H1 (cell line): ENCODE data around the gene PPP2R2B. TPM values are rescaled to one million over a fixed set of nuclear protein-coding genes. Genes with fewer than 3 reads are reported as not detected.

ENCODE experiments used
- CTCF ChIA-PET: fragments of 300-600 bp; sonication (Branson Sonifier 250); formaldehyde crosslinking; loops from one replicate; lab custom pipeline; 2021; ENCODE audit not compliant: partially characterized antibody; lab: Charles Lee
- POLR2A ChIA-PET: fragments of 300-600 bp; sonication (Branson Sonifier 250); formaldehyde crosslinking; loops from one replicate; lab custom pipeline; 2021; ENCODE audit warnings: inconsistent platforms; ENCODE audit not compliant: partially characterized antibody; lab: Charles Lee
- DNase-seq, 2 experiments: peaks; one replicate each; pipeline versions ENCODE4 v3.0.0 to v3.0.0-alpha.2; 2010 to 2022; ENCODE audit warnings: low spot score in 2 of 2, low read depth in 1 of 2, mixed read lengths in 1 of 2
- FAIRE-seq: peaks from 2 replicates; lab custom pipeline; 2011; peaks lifted over from hg19 to GRCh38; lab: Jason Lieb, UNC
- H2AFZ ChIP-seq: 2 replicates; pipeline ENCODE4 v1.8.1; 2012; ENCODE audit warnings: low read length, inconsistent platforms
- H2AK5ac ChIP-seq: 2 replicates; pipeline ENCODE4 v1.6.1; 2013; ENCODE audit warnings: low read depth, low read length
- H2BK120ac ChIP-seq: replicated peaks from 2 replicates; pipeline ENCODE3; 2013; ENCODE audit warnings: low read depth, low read length, inconsistent platforms
- H2BK12ac ChIP-seq: 2 replicates; pipeline ENCODE4 v1.6.1; 2013; ENCODE audit warnings: low read depth, low read length
- H2BK15ac ChIP-seq: 2 replicates; pipeline ENCODE4 v1.6.1; 2013; ENCODE audit warnings: low read length
- H2BK20ac ChIP-seq: 2 replicates; pipeline ENCODE4 v1.6.1; 2013; ENCODE audit warnings: low read length
- H2BK5ac ChIP-seq: 2 replicates; pipeline ENCODE4 v1.6.1; 2013; ENCODE audit warnings: low read depth, low read length
- H3K14ac ChIP-seq: 2 replicates; pipeline ENCODE4 v1.6.1; 2013; ENCODE audit warnings: inconsistent platforms; ENCODE audit not compliant: insufficient read length
- H3K18ac ChIP-seq: 2 replicates; pipeline ENCODE4 v1.6.1; 2013; ENCODE audit warnings: low read length; ENCODE audit errors: extremely low read depth
- H3K23ac ChIP-seq: 2 replicates; pipeline ENCODE4 v1.6.1; 2013; ENCODE audit warnings: inconsistent platforms; ENCODE audit not compliant: insufficient read length
- H3K23me2 ChIP-seq: 2 replicates; pipeline ENCODE4 v1.6.1; 2013; ENCODE audit warnings: low read depth, low read length
- H3K27ac ChIP-seq: 2 replicates; pipeline ENCODE4 v1.6.1; 2011; ENCODE audit warnings: low read depth, low read length, inconsistent platforms
- H3K27me3 ChIP-seq, 4 experiments: replicated peaks in 1 of 4; 1 replicate in 1 of 4; 2 replicates in 3 of 4; pipeline versions ENCODE4 v1.6.1 to v1.8.1; 2011 to 2013; ENCODE audit warnings: low read length in 3 of 4, mild to moderate bottlenecking in 3 of 4, inconsistent platforms in 2 of 4, mixed read lengths in 2 of 4, moderate library complexity in 1 of 4; ENCODE audit not compliant: control insufficient read depth in 3 of 4, insufficient read depth in 3 of 4; ENCODE audit errors: extremely low read depth in 1 of 4
- H3K36me3 ChIP-seq, 4 experiments: 2 replicates each; pipeline versions ENCODE4 v1.6.1 to v1.8.1; 2011 to 2013; ENCODE audit warnings: mild to moderate bottlenecking in 4 of 4, low read length in 3 of 4, moderate library complexity in 2 of 4, control low read depth in 1 of 4, inconsistent platforms in 1 of 4; ENCODE audit not compliant: insufficient read depth in 4 of 4, control insufficient read depth in 2 of 4
- H3K4ac ChIP-seq: replicated peaks from 2 replicates; pipeline ENCODE3; 2013; ENCODE audit warnings: low read length, low read depth, mixed read lengths, inconsistent platforms; ENCODE audit not compliant: insufficient read length
- H3K4me1 ChIP-seq, 4 experiments: replicated peaks in 1 of 4; 1 replicate in 1 of 4; 2 replicates in 3 of 4; pipeline versions ENCODE4 v1.6.1 to v1.8.1; 2011 to 2013; ENCODE audit warnings: low read length in 3 of 4, inconsistent platforms in 2 of 4, mixed read lengths in 1 of 4; ENCODE audit not compliant: insufficient read depth in 4 of 4, control insufficient read depth in 3 of 4
- H3K4me2 ChIP-seq, 2 experiments: 2 replicates each; pipeline versions ENCODE4 v1.6.1 to v1.8.1; 2011 to 2013; ENCODE audit warnings: low read depth in 2 of 2, low read length in 2 of 2, control low read depth in 1 of 2, inconsistent platforms in 1 of 2, mild to moderate bottlenecking in 1 of 2; ENCODE audit not compliant: insufficient read depth in 1 of 2
- H3K4me3 ChIP-seq, 4 experiments: fragments of 200-600, 300-600 bp in 1 of 4; sonication (generic), shearing (Covaris generic), sonication (Bioruptor Twin) in 1 of 4; 2 replicates each; pipeline versions ENCODE4 v1.5.1 to v1.8.1; 2011 to 2016; ENCODE audit warnings: low read length in 4 of 4, low read depth in 3 of 4, control low read depth in 2 of 4, inconsistent platforms in 2 of 4, mild to moderate bottlenecking in 2 of 4, mixed read lengths in 1 of 4, moderate library complexity in 1 of 4; ENCODE audit not compliant: insufficient read depth in 2 of 4; ENCODE audit errors: extremely low read depth in 1 of 4
- H3K56ac ChIP-seq: replicated peaks from 2 replicates; pipeline ENCODE3; 2013; ENCODE audit warnings: low read depth, mild to moderate bottlenecking, mixed read lengths, low read length, inconsistent platforms; ENCODE audit not compliant: insufficient read length
- H3K79me1 ChIP-seq: 2 replicates; pipeline ENCODE4 v1.6.1; 2013; ENCODE audit warnings: low read depth, low read length, control low read depth
- H3K79me2 ChIP-seq, 2 experiments: 2 replicates each; pipeline versions ENCODE4 v1.6.1 to v1.8.1; 2012 to 2013; ENCODE audit warnings: low read length in 2 of 2, mild to moderate bottlenecking in 2 of 2, inconsistent platforms in 1 of 2; ENCODE audit not compliant: insufficient read depth in 2 of 2, control insufficient read depth in 1 of 2
- H3K9ac ChIP-seq, 4 experiments: replicated peaks in 1 of 4; 1 replicate in 1 of 4; 2 replicates in 3 of 4; pipeline versions ENCODE4 v1.6.1 to v1.8.1; 2011 to 2013; ENCODE audit warnings: low read depth in 3 of 4, low read length in 3 of 4, control low read depth in 2 of 4, mild to moderate bottlenecking in 2 of 4, moderate library complexity in 2 of 4, inconsistent platforms in 1 of 4; ENCODE audit errors: extremely low read depth in 1 of 4
- H3K9me3 ChIP-seq, 2 experiments: 2 replicates each; pipeline versions ENCODE4 v1.6.1 to v1.8.1; 2012 to 2013; ENCODE audit warnings: mild to moderate bottlenecking in 2 of 2, moderate library complexity in 2 of 2, control low read depth in 1 of 2, inconsistent platforms in 1 of 2, low read depth in 1 of 2, low read length in 1 of 2, mixed read lengths in 1 of 2; ENCODE audit not compliant: insufficient read depth in 2 of 2
- H4K20me1 ChIP-seq, 2 experiments: replicated peaks in 1 of 2; 2 replicates each; pipeline versions ENCODE3 to v1.8.1; 2011 to 2013; ENCODE audit warnings: inconsistent platforms in 2 of 2, low read length in 2 of 2, mild to moderate bottlenecking in 1 of 2; ENCODE audit not compliant: insufficient read depth in 2 of 2, control insufficient read depth in 1 of 2
- H4K5ac ChIP-seq: 2 replicates; pipeline ENCODE4 v1.6.1; 2013; ENCODE audit warnings: low read length, low read depth, mixed read lengths, inconsistent platforms; ENCODE audit not compliant: insufficient read length
- H4K8ac ChIP-seq: 2 replicates; pipeline ENCODE4 v1.8.0; 2013; ENCODE audit warnings: mild to moderate bottlenecking, moderate library complexity, low read length, inconsistent platforms; ENCODE audit not compliant: insufficient read depth; ENCODE audit errors: extremely low read depth
- H4K91ac ChIP-seq: replicated peaks from 2 replicates; pipeline ENCODE3; 2013; ENCODE audit warnings: low read length, mixed read lengths, inconsistent platforms; ENCODE audit not compliant: insufficient read length
- PHF8 ChIP-seq: fragments of 200-600 bp; sonication (generic); conservative IDR thresholded peaks from 2 replicates; pipeline ENCODE4 v1.7.1; 2012; ENCODE audit warnings: low read depth, mild to moderate bottlenecking, inconsistent platforms, low read length, moderate library complexity
- YY1 ChIP-seq: IDR thresholded peaks from 2 replicates; pipeline ENCODE4 v1.6.1; 2011; ENCODE audit warnings: low read depth, mild to moderate bottlenecking, low read length
- WGBS, 2 experiments: shearing (Covaris generic) in 1 of 2; methylation state at CpG; one replicate each; pipeline versions ENCODE4 v1.1.6 to v1.1.7; 2013 to 2015; ENCODE audit warnings: low lambda C conversion rate in 2 of 2, mixed read lengths in 2 of 2, inconsistent platforms in 1 of 2, low coverage in 1 of 2, missing lambda C conversion rate in 1 of 2; ENCODE audit not compliant: insufficient replicate concordance in 2 of 2, insufficient coverage in 1 of 2, insufficient read length in 1 of 2; ENCODE audit errors: extremely low coverage in 1 of 2, missing lambda C conversion rate in 1 of 2; 5-methylcytosine and 5-hydroxymethylcytosine counted together
- polyA plus RNA-seq, 7 experiments: library from polyadenylated mRNA; depleted of rRNA in 3 of 7; stranded (reverse) in 5 of 7; unstranded in 2 of 7; fragments of >200 nt in 5 of 7; fragments of 200-250 nt in 2 of 7; gene quantifications; 1 replicate in 5 of 7; 2 replicates in 1 of 7; 4 replicates in 1 of 7; pipeline versions ENCODE4 v1.2.1 to v1.2.3, GENCODE V29; 2011 to 2013; ENCODE audit warnings: missing spikeins in 2 of 7, mixed read lengths in 2 of 7
- total RNA-seq: library from RNA; stranded (reverse); fragmentation: NEBNext Ultra II Directional; extraction: Animal tissue kit (Norgen Biotek cat#: 25700); gene quantifications from 2 replicates; pipeline ENCODE4 v1.2.1, GENCODE V29; 2021

The PPP2R2B gene
- total and polyA plus RNA-seq, 2 of the 8 experiments (the other 6 are each of a cell fraction or from before 2014, with no cell fraction given): 21.1 to 37.1 TPM

- no peak overlapping the region for H2BK120ac ChIP-seq
- H2BK12ac ChIP-seq: no peak overlapping the region
- no peak overlapping the region for H3K56ac ChIP-seq
- H3K79me2 ChIP-seq: no peaks in the 10 kb centered on the region
- no peak overlapping the region for H2AK5ac ChIP-seq
- DNase-seq (no peak), FAIRE-seq (no peak)
- H3K18ac ChIP-seq: no peak overlapping the region
- H4K20me1 ChIP-seq: no peaks in the 10 kb centered on the region
- H2AFZ ChIP-seq: no peak overlapping the region
- H3K23ac ChIP-seq: no peak overlapping the region
- no peak overlapping the region for H3K4me3 ChIP-seq
- ChIA-PET POLR2A (interaction anchor here (1.4 kb wide), 1 partner anchor 10 kb away, joined by 5 read pairs; no protein-coding TSS in a partner anchor), CTCF (interaction anchor here (0.8 to 2.3 kb wide), 9 partner anchors 20 to 772 kb away, joined by 3 to 10 read pairs (median 4); no protein-coding TSS in a partner anchor)
- no peak overlapping the region; a peak in 1 of 4 replicates for H3K4me2 ChIP-seq
- no peak overlapping the region for H4K91ac ChIP-seq
- H3K14ac ChIP-seq: no peak overlapping the region
- no peaks in the 10 kb centered on the region for H3K36me3 ChIP-seq
- H4K5ac ChIP-seq: no peak overlapping the region
- H3K23me2 ChIP-seq: no peaks in the 10 kb centered on the region
- H2BK15ac ChIP-seq: no peak overlapping the region
- H3K27ac ChIP-seq: no peak overlapping the region
- no peak overlapping the region for H3K4ac ChIP-seq
- H2BK5ac ChIP-seq: no peak overlapping the region
- H3K9ac ChIP-seq: no peak overlapping the region
- H3K27me3 ChIP-seq: no peaks in the 10 kb centered on the region
- no peak overlapping the region; the same call in 1 of the 2 replicates for H2BK20ac ChIP-seq
- H3K79me1 ChIP-seq: no peaks in the 10 kb centered on the region
- no peak overlapping the region for H4K8ac ChIP-seq
- WGBS, 2 experiments: 90% methylated on average over 10 of the region's 10 CpGs; no CpG with 5 or more reads in 1 of the 2 experiments
- TF ChIP-seq YY1: no peak
- no peak for TF ChIP-seq PHF8
- 0 out of 4 replicates have a peak, but pooled peaks cover 0 to 6% of the 10 kb centered on the region in 2 experiments for H3K9me3 ChIP-seq
- H3K4me1 ChIP-seq: peaks cover 3 to 13% (median 6%) of the 10 kb centered on the region in 4 experiments; a peak in 6 of 7 replicates
Observed at GRCh38 chr5:146620031-146620668, 258.4 kb downstream of the PPP2R2B start.
